C4-2B (cell line): ENCODE measurements around the gene DTNA.

ENCODE experiments used
- CTCF ChIP-seq: fragments of 450-650 bp; conservative IDR thresholded peaks from 2 replicates; pipeline ENCODE4 v1.5.1; 2017; ENCODE audit warnings: mild to moderate bottlenecking
- ZFX ChIP-seq: fragments of 450-650 bp; IDR thresholded peaks from 2 replicates; pipeline ENCODE4 v1.6.1; 2017

DNA sequence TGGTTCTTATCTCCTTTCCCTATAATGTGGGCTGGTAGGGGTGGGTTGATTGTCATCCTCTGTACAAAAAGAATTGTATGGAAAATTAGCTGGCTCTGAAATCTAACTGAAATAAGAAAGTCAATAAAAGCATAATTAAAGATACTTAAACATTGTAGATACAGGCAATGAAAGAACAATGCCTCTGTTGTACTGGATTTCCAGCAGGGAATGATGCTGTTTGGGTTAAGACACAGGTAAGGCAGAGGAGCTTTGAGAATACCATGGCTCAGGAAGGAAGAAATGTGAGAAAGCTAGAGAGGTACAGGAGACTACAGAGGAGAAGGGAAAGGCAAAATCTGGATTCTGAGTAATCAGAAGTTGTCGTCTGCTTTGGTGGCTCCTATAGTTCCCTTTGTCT is 10.1 kb downstream of the DTNA start:
- TF ChIP-seq CTCF (no peak), ZFX (no peak)
